ENCODE results near the gene FOXN3.
"Not testable (repeated sequence)": the region's sequence is repeated elsewhere in the genome, so short reads cannot be mapped to it uniquely, and the experiment has no call there.

Gene FOXN3

GRCh38 chr14:89296281-89296745 is 120.7 kb downstream of the FOXN3 start:
- no peak for DNase-seq

- DNase-seq, result no peak
Observed at GRCh38 chr14:89294872-89295271, 122.2 kb downstream of the FOXN3 start.

GRCh38 chr14:89294469-89294868 is 122.6 kb downstream of the FOXN3 start:
- not testable (repeated sequence) for DNase-seq

GRCh38 chr14:89294060-89294459 is 123.0 kb downstream of the FOXN3 start:
- no peak for DNase-seq

- DNase-seq, result no peak
Observed at GRCh38 chr14:89293314-89293916, 123.6 kb downstream of the FOXN3 start.

GRCh38 chr14:89292579-89293313 is 124.3 kb downstream of the FOXN3 start:
- no peak for DNase-seq

GRCh38 chr14:89291351-89291940 is 125.6 kb downstream of the FOXN3 start:
- no peak for DNase-seq

- no peak for DNase-seq
Observed at GRCh38 chr14:89290813-89291212, 126.2 kb downstream of the FOXN3 start.

GRCh38 chr14:89289477-89289876 is 127.6 kb downstream of the FOXN3 start:
- no peak for DNase-seq

- DNase-seq, result no peak
Observed at GRCh38 chr14:89288114-89288513, 128.9 kb downstream of the FOXN3 start.

GRCh38 chr14:89284333-89285058 is 132.5 kb downstream of the FOXN3 start:
- no peak for DNase-seq

GRCh38 chr14:89283327-89284060 is 133.5 kb downstream of the FOXN3 start:
- no peak for DNase-seq

GRCh38 chr14:89282191-89282590 is 134.8 kb downstream of the FOXN3 start:
- DNase-seq, result no peak

- no peak for DNase-seq
Observed at GRCh38 chr14:89280600-89280999, 136.4 kb downstream of the FOXN3 start.

- DNase-seq, result no peak
Observed at GRCh38 chr14:89279649-89280232, 137.3 kb downstream of the FOXN3 start.

- DNase-seq, result peak; percentile 23
Observed at GRCh38 chr14:89277203-89277602, 139.8 kb downstream of the FOXN3 start.

- no peak for DNase-seq
Observed at GRCh38 chr14:89276424-89276975, 140.5 kb downstream of the FOXN3 start.

- no peak for DNase-seq
Observed at GRCh38 chr14:89270439-89271227, 146.4 kb downstream of the FOXN3 start.

GRCh38 chr14:89269404-89269803 is 147.6 kb downstream of the FOXN3 start:
- no peak for DNase-seq

GRCh38 chr14:89268514-89268913 is 148.5 kb downstream of the FOXN3 start:
- DNase-seq, result no peak

- DNase-seq, result no peak
Observed at GRCh38 chr14:89267656-89268055, 149.4 kb downstream of the FOXN3 start.

Data from NCI-H1417 treated with DMSO at 0.1 percent for 48 hours (cell line).